Astrocyte (in vitro differentiated cells and primary cell): ENCODE measurements around the gene PDHA1.

Experiments
- CTCF ChIP-seq: IDR thresholded peaks from 2 replicates; pipeline ENCODE4 v1.5.1; 2011; ENCODE audit warnings: low read depth, mild to moderate bottlenecking, inconsistent platforms, low read length, moderate library complexity; ENCODE audit not compliant: insufficient read depth
- EZH2 ChIP-seq: IDR thresholded peaks from 2 replicates; pipeline ENCODE4 v1.6.1; 2012; ENCODE audit warnings: mild to moderate bottlenecking, low read length, inconsistent platforms; ENCODE audit not compliant: insufficient read depth

- TF ChIP-seq CTCF (no peak), EZH2 (no peak)
Observed at GRCh38 chrX:19392078-19392477, 48.4 kb downstream of the PDHA1 start.
